ENCODE results near the gene SCN8A. TPM values are rescaled to one million over a fixed set of nuclear protein-coding genes. Genes with fewer than 3 reads are reported as not detected.

The SCN8A gene
- polyA plus RNA-seq (2011; rRNA removed) = 4.8 and 6.2 TPM in 2 replicates
- polyA plus RNA-seq (2012; cell fraction: cytosol; rRNA removed) = 1.9 and 2.3 TPM in 2 replicates
- polyA plus RNA-seq (2012; cell fraction: nucleus; rRNA removed) = 3.5 and 5.6 TPM in 2 replicates
- polyA plus RNA-seq (2017; fragmentation: RNase III; extraction: RNeasy Plus Mini Kit Qiagen cat#74134 plus additional on column Dnase treatment) = 1.8 to 2.2 TPM (median 2.1 TPM) in 3 replicates
- 23.8 and 29.1 TPM in 2 replicates for polyA minus RNA-seq (2011; rRNA and poly(A)+ RNA removed)

DNA sequence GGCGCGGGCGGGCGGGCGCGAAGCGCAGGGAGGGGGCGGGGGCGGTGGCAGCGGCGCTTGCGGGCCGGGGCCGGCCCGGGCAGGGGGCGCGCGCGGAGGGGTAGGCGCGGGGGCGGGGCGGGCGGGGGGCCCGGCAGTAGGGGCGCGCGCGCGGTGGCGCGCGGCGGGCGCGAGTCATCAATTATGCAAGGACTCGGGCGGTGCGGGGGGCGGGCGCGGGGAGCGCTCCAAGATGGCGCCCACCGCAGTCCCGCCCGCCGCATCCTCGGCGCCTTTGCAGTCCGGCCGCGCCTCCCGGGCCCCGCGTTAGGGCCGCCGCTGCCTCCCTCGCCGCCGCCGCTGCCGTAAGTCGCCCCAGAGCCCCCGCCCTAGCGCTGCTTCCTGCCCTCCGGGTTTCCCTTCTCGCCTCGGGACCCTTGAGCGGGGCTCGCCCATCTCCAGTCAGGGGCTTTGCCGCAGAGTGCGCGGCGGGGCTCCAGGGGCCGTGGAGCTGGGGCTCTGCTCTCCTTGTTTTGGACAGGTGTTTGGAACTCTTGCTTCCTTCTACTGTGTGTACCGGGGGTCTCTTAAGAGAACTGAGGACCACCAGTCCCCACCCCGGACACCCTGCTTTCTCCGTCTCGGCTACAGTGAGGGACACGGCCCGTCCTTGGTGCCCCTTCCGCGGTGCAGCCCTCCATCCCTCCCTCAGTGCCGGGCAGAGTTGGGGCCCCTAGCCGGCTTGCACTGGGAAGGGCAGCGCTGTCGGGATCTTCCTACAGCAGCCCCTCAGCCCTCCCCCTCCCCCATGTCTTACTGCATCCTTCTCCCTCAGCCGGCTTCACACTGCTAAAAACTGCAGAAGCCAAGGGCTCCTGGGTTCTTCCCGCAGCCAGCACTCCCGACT, at the start of gene SCN8A:
SCN8A (plus strand) TSS at position 218 of the 886 bp plus-strand sequence. CDS start 71,585 bp downstream, outside the sequence.
- Histone ChIP-seq H3K4me1 (peaks cover 11% of the 10 kb centered on the region; the same call in 2 of the 3 replicates), H3K4me2 (peak within 1 kb of the TSS; percentile 95), H3K27ac (peak within 1 kb of the TSS; percentile 87 to 93), H3K9me3 (no peaks in the 10 kb centered on the region), H3K4me3 (peak within 1 kb of the TSS; percentile 70)
- DNase-seq (ENCODE audit: low read depth in 1 of 2, low spot score in 1 of 2) = peak; percentile 46 to 61
- under 1% methylated on average over 16 of the region's 91 CpGs for WGBS (ENCODE audit: missing lambda C conversion rate)
- ATAC-seq = peak; percentile 81 to 86
- no peak for FAIRE-seq
- POLR2A ChIA-PET = interaction anchor here (0.7 kb wide), 1 partner anchor 657 kb away, joined by 3 read pairs; no protein-coding TSS in a partner anchor
- CTCF ChIA-PET = interaction anchor here (0.6 to 2.1 kb wide), 2 partner anchors 15 to 239 kb away, joined by 3 to 9 read pairs; no protein-coding TSS in a partner anchor
- TF ChIP-seq, protein P1, sequence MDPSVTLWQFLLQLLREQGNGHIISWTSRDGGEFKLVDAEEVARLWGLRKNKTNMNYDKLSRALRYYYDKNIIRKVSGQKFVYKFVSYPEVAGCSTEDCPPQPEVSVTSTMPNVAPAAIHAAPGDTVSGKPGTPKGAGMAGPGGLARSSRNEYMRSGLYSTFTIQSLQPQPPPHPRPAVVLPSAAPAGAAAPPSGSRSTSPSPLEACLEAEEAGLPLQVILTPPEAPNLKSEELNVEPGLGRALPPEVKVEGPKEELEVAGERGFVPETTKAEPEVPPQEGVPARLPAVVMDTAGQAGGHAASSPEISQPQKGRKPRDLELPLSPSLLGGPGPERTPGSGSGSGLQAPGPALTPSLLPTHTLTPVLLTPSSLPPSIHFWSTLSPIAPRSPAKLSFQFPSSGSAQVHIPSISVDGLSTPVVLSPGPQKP (IDR thresholded peaks at IDR 0.05; ENCODE audit: low read depth, low read length) = no peak
- TF ChIP-seq TFCP2L1 (CRISPR knock-in tag; IDR thresholded peaks at IDR 0.05) (no peak), HOXA7 (CRISPR knock-in tag; IDR thresholded peaks at IDR 0.05) (no peak), JUN (IDR thresholded peaks at IDR 0.05) (peak in 1 of 2 experiments; percentile 32; a peak in 1 of 5 replicates), NFE2L2 (conservative IDR thresholded peaks at IDR 0.05; ENCODE audit: low read length) (no peak), TP53 (CRISPR knock-in tag; IDR thresholded peaks at IDR 0.05) (no peak), JUNB (IDR thresholded peaks at IDR 0.05) (no peak), POLR2AphosphoS2 (conservative IDR thresholded peaks at IDR 0.05; ENCODE audit: low read length) (no peak), CHD2 (IDR thresholded peaks at IDR 0.05; ENCODE audit: low read length, partially characterized antibody) (no peak), EP300 (IDR thresholded peaks at IDR 0.05) (no peak), FOSL2 (IDR thresholded peaks at IDR 0.05) (no peak), FOSL2 (CRISPR knock-in tag; IDR thresholded peaks at IDR 0.05) (no peak), REST (IDR thresholded peaks at IDR 0.05) (no peak), BHLHE40 (IDR thresholded peaks at IDR 0.05; ENCODE audit: low read depth, low read length) (no peak), ZSCAN20 (CRISPR knock-in tag; IDR thresholded peaks at IDR 0.05) (no peak), HEYL (CRISPR knock-in tag; IDR thresholded peaks at IDR 0.05) (no peak), POLR2A (IDR thresholded peaks at IDR 0.05; ENCODE audit: low read length) (peak; percentile 47), KDM1A (IDR thresholded peaks at IDR 0.05; ENCODE audit: low read depth) (peak; percentile 77; the same call in 1 of the 2 replicates), EHF (CRISPR knock-in tag; IDR thresholded peaks at IDR 0.05) (no peak), BCL3 (IDR thresholded peaks at IDR 0.05) (no peak), ZNF302 (CRISPR knock-in tag; IDR thresholded peaks at IDR 0.05) (no peak), EHMT2 (IDR thresholded peaks at IDR 0.05; ENCODE audit: low read depth) (no peak), NR3C1 (IDR thresholded peaks at IDR 0.05) (no peak), RCOR1 (IDR thresholded peaks at IDR 0.05; ENCODE audit: low read depth, low read length) (no peak), PHF8 (IDR thresholded peaks at IDR 0.05; ENCODE audit: borderline replicate concordance, low read depth) (peak; percentile 67; the same call in 1 of the 2 replicates), RFX5 (IDR thresholded peaks at IDR 0.05) (no peak), CTCF (IDR thresholded peaks at IDR 0.05) (peak; percentile 2; the same call in 1 of the 3 replicates), KDM5A (IDR thresholded peaks at IDR 0.05) (peak; percentile 20; the same call in 1 of the 2 replicates)
- TF ChIP-seq, protein P2, sequence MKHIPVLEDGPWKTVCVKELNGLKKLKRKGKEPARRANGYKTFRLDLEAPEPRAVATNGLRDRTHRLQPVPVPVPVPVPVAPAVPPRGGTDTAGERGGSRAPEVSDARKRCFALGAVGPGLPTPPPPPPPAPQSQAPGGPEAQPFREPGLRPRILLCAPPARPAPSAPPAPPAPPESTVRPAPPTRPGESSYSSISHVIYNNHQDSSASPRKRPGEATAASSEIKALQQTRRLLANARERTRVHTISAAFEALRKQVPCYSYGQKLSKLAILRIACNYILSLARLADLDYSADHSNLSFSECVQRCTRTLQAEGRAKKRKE (CRISPR knock-in tag; IDR thresholded peaks at IDR 0.05; ENCODE audit: low read depth) = no peak
- TF ChIP-seq, protein P3, sequence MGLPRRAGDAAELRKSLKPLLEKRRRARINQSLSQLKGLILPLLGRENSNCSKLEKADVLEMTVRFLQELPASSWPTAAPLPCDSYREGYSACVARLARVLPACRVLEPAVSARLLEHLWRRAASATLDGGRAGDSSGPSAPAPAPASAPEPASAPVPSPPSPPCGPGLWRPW (IDR thresholded peaks at IDR 0.05) = no peak

Measured in A549 (cell line).